ENCODE data around the gene SHISA8.
A peak's percentile ranks its signal among the peaks of the same experiment; 100 is the strongest.
"Not testable (repeated sequence)": the region's sequence is repeated elsewhere in the genome, so short reads cannot be mapped to it uniquely, and the experiment has no call there.

SHISA8 gene

DNA sequence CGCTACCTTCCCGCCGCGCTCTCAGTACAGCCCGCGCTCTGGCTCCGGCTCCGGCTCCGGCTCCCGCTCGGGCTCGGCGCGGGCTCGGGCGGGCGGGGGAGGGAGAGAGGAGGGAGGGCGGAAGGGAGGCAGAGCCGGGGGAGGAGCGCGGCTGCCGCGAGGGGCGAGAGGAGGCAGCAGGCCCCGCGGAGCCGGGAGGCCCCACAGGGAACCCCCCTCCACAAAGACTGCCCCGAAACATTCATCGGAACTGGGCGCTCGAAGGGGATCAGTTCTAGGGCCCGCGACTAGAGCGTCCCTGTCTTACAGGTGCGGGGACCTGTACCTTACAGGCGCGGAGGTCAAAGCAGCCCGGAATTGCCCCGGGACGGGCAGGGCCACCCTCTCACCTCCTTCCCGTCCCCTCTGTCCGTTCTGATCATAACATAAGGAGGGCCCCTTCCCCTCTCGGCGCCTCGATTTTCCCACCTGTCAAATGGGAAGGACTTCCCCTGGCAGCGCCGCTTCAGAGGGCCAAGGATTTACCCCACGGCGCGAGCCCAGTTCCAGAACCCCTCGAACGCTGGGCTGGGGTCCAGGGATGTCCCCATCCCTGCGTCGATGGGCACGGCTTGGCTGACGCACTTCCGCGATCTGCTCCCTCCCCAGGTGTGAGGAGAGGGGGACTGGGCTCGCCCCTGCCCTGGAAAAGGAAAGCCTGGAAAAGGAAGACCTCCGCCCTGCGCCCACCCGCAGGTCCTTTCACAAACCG is at the start of gene SHISA8:
Gene SHISA8, minus strand, starts transcription at position 40 of the 751 bp plus-strand sequence. CDS start 407 bp downstream, outside the sequence.
- peak in 1 of 2 donors; percentile 44 for DNase-seq (ENCODE audit: extremely low read depth in 1 of 2, low read depth in 1 of 2)

DNA sequence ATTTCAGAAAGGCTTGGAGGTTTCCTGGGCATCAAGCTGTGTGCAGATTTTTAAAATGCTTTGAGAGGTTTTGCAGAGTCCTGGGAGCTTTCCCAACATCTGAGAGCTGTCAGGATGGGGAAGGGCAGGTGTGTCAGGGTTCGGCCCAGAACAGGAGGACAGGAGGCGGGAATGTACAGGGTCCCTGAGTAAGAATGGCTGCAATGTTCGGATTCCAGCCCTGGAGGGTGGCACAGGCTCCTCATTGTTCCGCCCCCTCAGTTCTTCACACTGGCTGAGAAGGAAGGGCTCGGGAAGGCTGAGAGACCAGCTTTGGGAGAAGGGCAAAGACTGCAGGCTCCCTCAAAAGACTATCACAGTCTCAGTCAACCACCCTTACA is 49.2 kb upstream of the SHISA8 start:
- no peak for DNase-seq (ENCODE audit: extremely low read depth in 1 of 2, low read depth in 1 of 2)

DNA sequence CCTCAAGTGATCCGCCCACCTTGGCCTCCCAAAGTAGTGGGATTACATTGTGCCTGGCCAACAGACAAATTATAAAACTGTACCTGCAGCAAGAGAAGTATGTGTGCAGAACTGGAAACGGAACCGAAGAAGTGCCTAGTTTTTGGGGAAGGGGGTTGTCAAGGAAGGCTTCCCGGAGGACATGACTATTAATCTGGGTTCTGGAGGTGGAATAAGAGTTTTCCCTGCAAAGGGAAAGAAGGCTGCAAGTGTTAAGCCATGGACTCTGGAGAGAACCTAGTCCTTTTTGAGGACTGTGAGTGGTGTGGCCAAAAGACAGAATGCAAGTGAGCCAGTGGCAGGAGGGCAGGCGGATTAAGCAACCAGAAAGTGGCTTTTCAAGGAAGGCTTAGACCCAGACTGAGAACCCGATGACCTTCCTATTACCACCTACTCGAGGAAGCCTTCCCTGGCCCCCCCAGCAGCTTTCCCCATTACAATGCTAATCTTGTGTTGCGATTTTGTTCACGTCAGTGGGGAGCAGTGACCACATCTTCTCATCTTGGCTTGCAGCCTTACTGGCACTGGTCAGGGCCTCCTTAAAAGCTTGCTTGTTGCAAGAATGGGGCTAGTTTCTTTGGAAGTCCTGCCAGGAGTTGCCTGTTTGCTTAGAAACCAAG is 48.7 kb upstream of the SHISA8 start:
- DNase-seq (ENCODE audit: extremely low read depth in 1 of 2, low read depth in 1 of 2), result no peak

DNA sequence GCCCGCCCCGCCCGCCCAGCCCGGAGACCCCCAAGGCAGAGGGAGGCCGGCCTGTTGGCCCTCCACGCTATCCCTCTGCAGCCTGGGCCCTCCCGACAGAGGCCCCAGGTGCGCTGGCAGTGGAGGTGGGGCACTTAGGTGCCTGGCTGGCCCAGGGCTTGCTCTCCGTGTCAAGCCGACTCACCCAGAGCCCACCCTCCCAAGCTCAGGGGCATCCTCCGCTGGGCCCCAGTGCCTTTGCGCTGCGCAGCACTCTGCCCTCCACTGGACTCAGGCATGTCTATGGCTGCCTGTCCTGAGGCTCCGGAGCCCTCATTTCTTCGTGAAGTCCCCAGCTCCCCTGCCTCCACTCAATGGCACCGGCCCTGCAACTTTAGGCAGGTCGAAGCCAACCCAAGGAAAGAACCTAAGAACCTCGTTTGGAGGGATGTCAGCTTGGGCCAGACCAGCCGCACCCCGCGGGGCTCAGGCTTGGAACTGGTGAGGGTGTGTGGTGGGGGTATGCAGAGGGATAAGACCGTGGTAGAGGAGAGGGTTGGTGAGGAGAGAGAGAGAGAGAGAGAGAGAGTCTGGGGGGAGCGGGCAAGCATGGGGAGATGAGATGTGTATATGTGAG is 43.2 kb upstream of the SHISA8 start:
- DNase-seq (ENCODE audit: extremely low read depth in 1 of 2, low read depth in 1 of 2), result no peak

DNA sequence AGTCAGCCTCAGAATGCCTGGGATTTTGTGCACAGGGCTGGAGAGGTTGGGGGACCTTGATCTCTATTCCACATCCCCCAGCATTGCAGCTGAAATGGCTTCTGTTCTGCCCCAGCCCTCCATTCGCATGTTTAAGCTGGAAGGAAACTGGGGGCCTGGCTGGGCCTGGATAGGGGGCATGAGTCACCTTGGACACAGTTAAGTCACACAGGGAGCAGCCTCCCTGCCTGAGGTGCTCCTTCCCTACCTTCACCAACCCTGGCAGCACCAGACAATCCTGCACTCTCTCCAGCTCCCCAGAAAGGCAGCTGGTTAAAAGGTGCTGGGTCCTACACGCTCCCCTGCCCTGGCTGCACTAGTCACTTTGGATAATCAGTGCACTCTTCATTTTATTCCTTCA is 37.8 kb upstream of the SHISA8 start:
- DNase-seq (ENCODE audit: extremely low read depth in 1 of 2, low read depth in 1 of 2), result no peak

DNA sequence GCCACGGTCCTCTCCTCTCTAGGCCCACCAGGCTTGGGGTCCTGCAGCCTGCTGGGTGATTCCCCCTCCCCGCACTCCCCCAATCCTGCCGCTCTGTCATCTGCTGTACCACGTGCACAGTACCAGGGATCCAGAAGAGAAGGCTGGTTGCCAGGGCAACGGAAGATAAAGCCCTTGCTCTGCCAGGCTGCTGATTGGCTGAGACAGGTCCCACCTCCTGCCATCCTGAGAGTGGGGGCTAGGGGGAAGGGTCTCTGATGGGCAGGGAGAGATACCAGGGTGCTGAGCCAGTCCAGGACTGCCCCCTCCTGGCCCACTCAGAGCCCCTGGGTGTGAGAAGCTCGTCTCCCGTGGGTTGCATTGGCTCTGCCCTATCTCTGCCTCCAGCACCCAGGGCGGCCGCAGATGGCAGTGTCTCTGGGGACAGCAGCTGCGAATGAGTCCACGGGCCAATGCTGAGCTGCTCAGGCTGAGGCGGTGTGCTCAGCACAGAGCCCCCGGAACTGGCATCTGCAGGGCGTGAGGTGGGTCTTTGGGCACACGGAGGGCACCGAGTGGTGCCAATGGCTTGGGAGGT is 37.1 kb upstream of the SHISA8 start, which contains the start of gene SMIM45:
Gene SMIM45, plus strand, starts transcription at position 253 of the 577 bp plus-strand sequence.
- no peak for DNase-seq (ENCODE audit: extremely low read depth in 1 of 2, low read depth in 1 of 2)

DNA sequence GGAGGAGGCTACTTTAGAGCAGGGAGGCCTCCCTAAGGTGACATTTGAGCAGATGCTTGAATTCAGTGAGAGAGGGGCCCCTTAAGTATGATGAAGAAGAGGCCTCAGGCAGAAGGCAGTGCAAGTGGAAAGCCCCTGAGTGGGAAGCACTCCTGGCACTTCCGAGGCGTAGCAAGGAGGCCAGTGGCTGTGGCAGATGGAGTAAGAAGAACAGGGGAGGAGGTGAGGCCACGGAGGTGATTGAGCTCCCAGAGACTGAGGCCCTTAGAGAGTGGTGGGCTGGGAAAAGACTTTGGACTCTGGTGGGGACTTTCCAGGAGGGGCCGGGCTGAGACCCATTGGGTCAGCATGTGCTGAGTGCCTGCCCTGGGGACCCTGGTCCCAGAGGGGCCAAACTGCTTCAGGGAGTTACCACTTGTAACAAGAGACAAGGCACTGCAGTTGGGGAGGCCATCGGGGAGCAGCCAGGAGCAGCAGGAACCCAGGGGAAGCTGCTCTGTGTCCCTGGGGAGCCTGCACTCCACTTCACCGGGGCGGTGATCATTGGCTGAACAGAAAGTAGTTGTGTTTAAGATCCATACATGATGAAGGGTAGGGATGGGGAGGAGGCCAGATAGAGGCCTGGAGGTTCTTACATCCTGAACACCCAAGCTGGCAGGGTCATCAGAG is 34.6 kb upstream of the SHISA8 start:
- no peak for DNase-seq (ENCODE audit: extremely low read depth in 1 of 2, low read depth in 1 of 2)

DNA sequence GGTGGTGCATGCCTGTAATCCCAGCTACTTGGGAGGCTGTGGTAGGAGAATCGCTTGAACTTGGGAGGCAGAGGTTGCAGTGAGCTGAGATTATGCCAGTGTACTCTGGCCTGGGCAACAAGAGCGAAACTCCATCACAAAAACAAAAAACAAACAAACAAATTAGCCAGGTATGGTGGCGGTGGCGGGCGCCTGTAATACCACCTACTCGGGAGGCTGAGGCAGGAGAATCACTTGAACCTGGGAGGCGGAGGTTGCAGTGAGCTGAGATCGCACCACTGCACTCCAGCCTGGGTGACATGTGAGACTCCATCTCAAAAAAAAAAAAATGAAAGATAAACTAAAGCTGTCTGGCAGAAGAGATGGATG is 34.0 kb upstream of the SHISA8 start:
- DNase-seq (ENCODE audit: extremely low read depth in 1 of 2, low read depth in 1 of 2), result not testable (repeated sequence)

DNA sequence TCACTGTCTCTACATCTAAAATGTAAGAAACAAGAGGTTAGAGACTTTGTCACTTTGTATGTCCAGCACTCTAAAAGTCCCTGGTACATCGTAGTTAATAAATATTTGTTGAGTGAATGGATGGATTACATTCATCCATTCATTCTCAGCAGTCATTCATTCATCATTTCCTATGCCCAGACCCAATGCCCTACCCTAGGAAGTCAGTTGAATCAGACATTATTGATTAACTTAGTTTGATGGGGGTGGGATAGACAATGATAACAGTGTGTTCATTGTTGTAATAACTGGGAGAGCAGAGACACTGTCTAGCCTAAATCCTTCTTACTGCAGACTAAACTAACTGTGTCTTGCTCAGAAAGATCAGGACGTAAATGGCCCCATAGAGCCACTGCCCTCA is 33.3 kb upstream of the SHISA8 start:
- no peak for DNase-seq (ENCODE audit: extremely low read depth in 1 of 2, low read depth in 1 of 2)

DNA sequence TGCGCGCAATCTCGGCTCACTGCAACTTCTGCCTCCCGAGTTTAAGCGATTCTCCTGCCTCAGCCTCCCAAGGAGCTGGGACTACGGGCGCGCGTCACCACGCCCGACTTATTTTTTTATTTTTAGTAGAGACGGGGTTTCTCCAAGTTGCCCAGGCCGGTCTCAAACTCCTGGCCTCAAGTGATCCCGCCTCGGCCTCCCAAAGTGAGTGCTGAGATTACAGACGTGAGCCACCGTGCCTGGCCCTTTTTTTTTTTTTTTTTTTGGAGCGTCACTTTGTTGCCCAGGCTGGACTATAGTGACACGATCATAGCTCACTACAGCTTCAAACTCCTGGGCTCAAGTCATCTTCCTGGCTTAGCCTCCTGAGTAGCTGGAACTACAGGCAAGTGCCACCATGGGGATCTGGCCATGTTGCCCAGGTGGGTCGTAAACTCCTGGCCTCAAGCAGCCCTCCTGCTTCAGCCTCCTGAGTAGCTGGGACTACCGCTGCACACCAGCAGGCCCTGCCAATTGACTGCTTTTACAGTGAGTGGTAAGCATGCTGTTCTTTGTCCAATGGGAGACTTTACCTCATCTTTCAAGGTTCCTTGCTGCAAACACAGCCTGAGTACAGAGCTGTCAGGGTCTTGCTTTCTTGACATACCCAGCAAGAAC is 32.7 kb upstream of the SHISA8 start:
- DNase-seq (ENCODE audit: extremely low read depth in 1 of 2, low read depth in 1 of 2), result no peak

DNA sequence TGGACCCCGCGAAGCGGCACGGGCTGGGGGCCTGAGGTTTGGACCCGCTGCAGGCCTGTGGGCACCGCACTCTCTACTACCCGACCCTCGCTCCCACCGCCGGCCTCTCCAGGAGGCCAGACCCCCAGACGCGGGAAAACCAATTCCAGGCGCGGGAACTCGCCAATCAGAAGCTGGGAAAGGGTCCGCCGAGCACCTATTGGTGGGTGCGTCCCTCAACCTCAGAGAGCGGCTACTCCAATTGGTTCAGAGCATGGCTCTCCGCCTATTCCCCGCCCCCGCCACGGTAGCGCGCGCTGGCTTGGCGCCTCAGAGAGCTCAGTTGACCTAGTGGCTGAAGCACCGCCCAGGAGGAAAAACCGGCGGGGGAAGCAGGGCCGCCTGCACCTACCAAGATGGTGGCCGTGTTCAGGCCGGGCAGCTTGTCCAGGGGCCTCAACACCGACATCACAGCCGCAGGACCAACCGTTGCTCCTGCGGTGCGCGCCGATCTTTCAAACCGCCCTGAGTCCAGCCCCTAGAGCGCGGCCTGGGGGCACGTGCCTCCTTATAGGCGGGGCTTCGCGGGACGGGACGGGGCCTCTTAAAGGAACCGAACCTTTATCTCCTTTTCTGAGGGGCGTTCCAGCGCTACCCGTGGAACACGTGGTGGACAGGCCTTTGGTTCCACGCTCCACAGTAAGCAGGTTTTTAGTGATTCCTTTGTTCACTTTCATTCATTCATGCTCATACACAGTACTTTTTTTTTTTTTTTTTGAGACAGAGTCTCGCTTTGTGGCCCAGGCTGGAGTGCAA is 32.0 kb upstream of the SHISA8 start, which contains the start of gene CENPM:
Gene CENPM, minus strand, starts transcription at position 524 of the 795 bp plus-strand sequence. Its CDS starts 76 bp downstream, at position 448.
- DNase-seq (ENCODE audit: extremely low read depth in 1 of 2, low read depth in 1 of 2), result peak; percentile 46 to 71

DNA sequence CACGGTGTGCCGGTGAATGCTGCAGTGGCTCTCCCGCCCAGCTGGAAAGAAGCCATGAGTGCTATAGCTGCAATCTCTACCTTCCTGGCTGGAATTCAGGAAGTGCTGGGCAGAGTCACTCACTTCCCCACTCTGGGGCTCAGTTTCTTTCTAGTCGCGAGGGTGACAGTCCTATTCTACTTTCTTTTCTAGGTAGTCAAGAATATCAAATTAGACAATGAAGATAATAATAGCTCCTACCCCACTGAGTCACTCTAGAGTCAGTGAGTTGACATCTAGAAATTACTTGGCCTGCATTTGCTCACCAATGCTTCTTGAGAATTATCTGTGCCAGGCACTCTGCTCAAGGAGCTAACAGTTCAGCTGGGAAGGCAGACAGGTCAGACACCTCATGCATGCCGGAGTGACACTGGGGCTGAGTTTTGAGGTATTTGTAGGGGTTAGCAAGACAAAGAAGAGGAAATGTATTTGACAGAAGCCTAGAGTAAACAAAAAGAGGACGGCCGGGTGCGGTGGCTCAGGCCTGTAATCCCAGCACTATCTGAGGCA is 28.9 kb upstream of the SHISA8 start:
- no peak for DNase-seq (ENCODE audit: extremely low read depth in 1 of 2, low read depth in 1 of 2)

DNA sequence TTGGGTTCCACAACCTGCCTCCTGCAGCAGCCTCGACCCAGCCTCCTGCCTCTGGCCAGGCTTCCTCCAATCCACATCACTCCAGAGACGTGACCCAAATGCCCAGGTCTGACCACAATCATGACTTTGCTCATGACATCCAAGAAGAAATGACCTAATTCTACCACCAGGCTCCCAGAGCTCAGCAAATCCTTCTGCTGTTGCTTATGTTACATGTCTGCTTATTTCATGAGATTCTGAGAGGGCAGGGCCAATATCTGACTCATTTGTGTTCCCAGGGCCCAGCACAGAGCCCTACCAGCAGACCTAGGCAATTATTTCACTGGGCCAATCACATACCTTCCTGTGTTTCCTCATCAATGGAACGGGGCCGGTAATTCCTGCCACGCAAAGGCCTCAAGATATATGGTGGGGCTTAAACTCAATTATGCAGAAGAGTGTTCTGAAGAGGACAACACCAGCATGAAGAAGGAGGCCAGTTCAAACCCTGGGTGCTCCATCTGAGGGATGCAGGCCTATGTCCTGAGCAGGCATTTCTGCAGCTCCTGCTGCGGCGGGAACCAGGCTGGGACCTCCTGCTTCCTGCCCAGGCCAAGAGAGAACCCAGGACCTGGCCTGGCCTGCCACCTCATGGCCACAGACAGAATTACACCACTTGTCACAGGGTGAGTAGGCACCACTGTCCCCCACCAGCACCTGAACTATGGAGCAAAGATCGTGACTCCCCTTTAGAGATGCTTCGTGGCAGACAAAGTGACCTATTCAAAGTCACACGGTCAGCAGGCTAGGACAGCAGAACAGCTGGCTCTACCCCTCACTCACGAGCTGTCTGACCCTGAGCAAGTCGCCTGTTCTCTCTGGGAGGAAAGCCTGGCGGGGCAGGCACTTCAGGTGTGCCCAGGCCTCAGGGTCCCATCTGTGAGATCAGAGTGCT is 26.2 kb upstream of the SHISA8 start:
- DNase-seq (ENCODE audit: extremely low read depth in 1 of 2, low read depth in 1 of 2), result peak; percentile 57 to 72

DNA sequence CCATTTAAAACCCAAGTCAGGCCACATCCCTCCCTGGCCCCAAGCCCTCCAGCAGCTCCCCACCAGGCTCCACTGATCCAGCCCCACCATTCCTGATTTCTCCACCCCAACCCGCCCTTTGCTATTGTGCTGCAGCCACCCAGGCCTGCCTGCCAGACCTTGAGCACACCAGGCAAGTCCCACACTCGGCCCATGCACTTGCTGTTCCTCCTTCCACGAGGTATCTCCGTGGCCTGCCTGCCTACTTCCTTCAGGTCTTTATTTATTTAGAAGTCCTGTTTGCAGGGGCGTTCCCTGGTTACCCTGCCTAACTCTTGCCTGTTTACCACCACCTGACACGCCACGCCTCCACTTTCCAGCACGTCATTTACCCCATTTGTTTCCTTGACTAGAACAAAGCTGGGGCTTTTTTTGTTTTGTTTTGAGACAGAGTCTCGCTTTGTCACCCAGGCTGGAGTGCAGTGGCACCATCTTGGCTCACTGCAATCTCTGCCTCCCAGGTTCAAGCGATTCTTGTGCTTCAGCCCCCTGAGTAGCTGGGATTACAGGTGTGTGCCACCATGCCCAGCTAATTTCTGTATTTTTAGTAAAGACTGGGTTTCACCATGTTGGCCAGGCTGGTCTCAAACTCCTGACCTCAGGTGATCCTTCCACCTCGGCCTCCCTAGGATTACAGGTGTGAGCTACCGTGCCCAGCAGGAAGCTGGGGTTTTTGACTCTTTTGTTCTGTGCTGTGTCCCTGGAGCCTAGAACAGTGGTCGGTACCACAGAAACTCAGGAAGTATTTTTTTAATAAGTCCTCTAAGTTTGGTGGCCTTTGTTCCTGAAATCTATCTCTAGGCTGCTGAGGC is 25.3 kb upstream of the SHISA8 start:
- DNase-seq (ENCODE audit: extremely low read depth in 1 of 2, low read depth in 1 of 2), result peak; percentile 78 to 92

DNA sequence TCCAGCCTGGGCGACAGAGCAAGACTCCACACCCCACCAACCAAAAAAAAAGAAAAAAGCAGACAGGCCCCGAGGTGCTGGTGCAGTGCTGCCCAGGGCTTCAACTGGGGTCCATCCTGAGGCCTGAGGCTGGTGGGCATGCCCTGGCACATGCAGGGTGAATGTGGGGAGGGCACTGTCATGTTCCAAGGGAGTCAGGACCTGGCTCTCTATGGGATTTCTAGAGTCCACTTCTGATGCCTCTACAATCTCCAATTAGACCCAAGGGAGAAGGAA is 22.0 kb upstream of the SHISA8 start:
- no peak for DNase-seq (ENCODE audit: extremely low read depth in 1 of 2, low read depth in 1 of 2)

DNA sequence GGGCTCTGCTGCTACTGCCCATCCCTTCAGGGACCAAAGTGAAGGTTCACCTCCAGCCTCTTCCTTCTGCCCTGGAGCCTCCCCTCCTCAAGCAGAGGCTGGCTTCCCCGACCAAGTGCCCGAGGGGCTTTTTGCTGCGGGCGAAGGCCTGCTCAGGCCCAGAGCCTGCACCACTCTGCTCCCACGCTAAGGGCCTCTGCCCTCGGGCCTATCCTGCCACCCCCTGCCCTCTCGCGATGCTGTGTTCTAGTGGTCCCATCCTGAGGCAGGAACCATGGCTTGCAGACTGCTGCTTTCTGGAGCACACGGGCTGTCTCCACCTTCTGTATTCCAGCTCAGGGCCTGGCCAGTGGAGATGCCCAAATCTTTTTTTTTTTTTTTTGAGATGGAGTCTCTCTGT is 20.6 kb upstream of the SHISA8 start:
- no peak for DNase-seq (ENCODE audit: extremely low read depth in 1 of 2, low read depth in 1 of 2)

DNA sequence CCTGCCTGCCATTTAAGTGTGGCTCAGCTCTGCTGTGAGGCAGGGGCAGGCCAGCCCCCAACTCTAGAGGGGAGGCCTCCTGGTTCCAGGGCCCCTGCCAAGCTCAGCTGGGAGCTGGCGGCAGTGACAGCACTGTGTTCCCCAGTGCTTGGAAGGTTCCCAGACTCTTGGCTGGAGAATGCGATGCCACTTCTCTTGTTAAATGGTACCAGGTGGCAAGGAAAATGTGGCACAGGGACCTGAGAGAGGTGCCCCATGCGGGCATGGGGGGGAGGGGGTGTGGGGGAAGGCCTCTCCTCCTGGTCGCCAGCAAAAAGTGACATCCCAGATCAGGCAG is 20.1 kb upstream of the SHISA8 start:
- no peak for DNase-seq (ENCODE audit: extremely low read depth in 1 of 2, low read depth in 1 of 2)
